ENCODE measurements around the gene UBL5. TPM values are rescaled to one million over a fixed set of nuclear protein-coding genes. Genes with fewer than 3 reads are reported as not detected.
"Not testable (repeated sequence)": the region's sequence is repeated elsewhere in the genome, so short reads cannot be mapped to it uniquely, and the experiment has no call there.

UBL5 gene
- total RNA-seq, 2 donors from 2014 or later = 260 to 295 TPM

DNA sequence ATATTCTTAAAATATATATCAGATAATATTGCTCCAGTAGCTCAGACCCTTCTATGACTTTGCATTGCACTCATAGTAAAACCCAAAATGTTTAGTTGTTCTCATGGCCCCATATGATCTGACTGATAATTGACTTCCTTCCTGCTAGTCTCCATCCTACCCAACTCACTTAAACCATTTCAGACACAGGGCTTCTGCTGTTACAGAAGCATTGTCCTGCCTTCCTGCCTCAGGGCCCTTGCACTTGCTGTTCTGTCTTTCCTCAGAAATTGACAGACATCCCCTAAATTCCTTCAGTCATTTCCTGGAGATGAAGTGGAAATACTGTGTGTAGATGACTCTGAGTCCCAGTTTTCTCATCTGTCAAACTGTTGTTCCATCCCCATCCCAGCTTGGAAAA is 28.6 kb upstream of the UBL5 start:
- intact Hi-C loops (cut with DNase I) = loop anchor here in 1 of 2 donors (10.0 kb wide), 2 partner anchors 484 to 594 kb away; no protein-coding TSS in a partner anchor

DNA sequence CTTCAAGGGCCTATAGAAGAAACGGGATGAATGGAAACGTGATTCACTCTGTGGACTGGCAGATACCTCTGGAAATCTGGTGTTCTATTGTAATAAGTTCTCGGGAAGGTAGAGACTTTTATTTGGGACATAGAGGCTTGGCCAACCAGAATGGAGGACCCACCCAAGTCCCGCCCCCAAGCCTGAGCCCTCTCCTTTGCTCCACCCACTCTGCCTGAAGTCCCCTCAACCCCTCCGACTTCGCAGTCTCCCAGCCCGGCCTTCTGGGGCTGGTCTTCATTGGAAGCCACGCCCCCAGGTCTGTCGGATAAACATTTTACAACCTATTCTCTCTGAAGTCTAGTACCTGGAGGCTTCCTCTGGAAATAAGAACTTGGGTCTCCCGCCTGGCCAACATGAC is 25.7 kb upstream of the UBL5 start:
- DNase-seq (ENCODE audit: low spot score) = no peak

More for the DNA sequence above, 28.6 kb upstream of the UBL5 start:
- DNase-seq (ENCODE audit: low spot score) = no peak

DNA sequence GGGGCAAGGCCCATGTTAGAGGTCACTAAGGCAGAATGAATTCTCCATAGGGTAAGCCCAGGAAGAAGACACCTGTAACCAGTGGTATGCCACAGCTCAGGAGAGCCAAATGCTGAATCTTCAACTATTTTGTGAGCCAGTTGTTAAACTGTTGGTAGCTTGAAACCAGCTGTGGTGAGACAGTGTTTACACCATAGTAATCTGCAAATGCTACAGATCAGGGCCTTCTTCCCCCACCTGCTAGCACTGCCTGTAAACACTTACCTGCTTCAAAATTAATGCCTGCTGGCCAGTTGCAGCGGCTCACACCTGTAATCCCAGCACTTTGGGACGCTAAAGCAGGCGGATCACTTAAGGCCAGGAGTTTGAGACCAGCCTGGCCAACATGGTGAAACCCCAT is 20.9 kb upstream of the UBL5 start:
- DNase-seq (ENCODE audit: low spot score) = no peak
- intact Hi-C loops (cut with DNase I) = no loop called here

More for the DNA sequence above, 25.7 kb upstream of the UBL5 start:
- intact Hi-C loops (cut with DNase I) = no loop called here

DNA sequence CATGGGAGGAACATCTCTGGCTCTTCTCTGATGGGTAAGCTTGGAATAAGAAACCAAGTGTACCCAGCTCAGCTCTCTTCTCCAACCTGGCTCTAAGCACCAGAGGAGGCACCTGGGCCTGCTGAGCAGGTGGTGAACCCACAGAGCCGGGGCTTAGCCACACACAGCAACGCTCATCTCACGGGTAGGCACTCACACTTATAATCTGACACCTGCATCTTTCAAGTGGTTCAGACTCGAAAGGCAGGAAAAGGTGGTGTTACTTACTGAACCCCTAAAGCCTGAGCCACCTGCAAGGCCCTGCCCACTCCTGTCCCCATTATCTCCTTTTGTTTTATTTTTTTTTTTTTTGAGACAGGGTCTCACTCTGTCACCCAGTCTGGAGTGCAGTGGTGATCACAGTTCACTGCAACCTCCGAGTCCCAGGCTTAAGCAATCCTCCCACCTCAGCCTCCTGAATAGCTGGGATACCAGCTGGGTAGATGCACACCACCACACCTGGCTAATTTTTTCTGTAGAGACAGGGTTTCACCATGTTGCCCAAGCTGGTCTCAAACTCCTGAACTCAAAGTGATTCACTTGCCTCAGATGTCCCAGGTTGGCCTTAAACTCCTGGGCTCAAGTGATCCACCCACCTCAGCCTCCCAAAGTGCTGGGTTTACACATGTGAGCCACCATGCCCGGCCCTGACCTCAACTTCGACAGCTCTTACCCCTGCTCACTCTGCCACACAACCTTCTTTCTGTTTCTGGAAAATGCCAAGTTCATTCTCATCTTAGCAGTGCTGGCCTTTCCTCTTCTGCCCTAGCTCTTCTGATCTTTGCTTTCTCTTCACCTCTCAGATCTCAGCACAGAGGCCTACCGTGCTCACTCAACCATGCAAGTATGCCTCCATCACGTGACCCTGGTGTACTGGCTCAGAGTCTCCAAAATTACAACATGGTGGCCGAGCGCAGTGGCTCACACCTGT is 18.6 kb upstream of the UBL5 start:
- intact Hi-C loops (cut with DNase I) = no loop called here
- DNase-seq (ENCODE audit: low spot score) = no peak

- no peak for DNase-seq (ENCODE audit: low spot score)
- intact Hi-C loops (cut with DNase I) = no loop called here
These were observed 16.6 kb upstream of the UBL5 start for GRCh38 chr19:9811139-9811538.

DNA sequence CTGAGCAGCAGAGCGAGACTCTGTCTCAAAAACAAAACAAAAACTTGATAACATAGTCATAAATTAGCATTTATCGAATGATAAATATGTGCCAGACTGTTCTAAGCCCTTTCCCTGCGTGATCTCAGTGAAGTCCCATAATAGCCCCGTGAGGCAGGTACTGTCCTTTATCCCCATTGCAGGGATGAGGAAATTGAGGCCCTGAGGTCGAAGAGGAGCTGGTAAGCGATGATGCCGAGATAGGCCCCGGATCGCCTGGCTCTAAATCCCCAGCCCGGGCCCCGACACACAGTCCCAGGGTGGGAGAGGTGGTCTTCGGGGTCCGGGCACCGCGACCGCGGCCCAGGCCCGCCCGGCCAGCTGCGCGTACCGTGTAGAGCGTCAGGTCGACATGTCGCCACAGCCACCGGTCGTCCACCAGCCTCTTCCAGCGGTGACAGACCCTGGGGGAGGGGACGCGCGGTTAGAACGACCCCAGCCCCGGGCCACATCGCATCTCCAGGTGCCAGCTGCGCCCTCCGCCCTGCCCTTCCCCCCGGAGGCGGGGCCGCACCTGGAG is 9.5 kb upstream of the UBL5 start:
- intact Hi-C loops (cut with DNase I) = no loop called here

DNA sequence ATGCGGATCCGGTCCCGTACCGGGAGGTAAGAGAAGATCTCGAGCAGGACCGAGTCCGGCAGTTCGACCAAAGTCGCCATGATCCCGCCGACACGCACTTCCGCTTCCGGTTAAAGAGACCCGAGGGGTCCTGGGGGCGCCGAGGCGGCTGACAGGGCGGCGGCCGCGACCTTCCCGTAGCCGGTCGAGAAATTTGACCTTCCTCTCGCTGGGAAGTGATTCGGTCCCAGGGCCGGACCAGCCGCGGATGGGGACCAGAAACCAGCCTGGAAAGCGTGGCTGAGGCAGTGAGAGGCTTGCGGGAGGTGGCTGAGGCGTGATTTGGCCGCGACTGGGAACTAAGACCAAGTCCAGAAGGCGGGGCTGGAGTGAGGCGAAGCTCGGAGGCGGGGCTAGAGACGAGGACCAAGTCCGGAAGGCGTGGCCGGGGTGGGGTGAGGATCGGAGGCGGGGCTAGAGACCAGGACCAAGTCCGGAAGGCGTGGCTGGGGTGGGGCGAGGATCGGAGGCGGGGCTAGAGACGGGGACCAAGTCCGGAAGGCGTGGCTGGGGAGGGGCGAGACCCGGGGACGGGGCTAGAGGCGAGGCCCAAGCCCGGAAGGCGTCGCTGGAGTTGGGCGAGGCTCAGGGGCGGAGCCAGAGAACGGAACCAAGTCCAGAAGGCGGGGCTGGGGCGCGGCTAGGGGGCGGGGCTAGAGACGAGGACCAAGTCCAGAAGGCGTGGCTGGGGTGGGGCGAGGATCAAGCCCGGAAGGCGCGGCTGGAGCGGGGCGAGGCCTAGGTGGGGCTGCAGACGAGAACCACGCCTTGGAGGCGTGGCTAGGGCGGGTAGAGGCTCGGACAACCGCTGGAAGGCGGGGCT is 8.8 kb upstream of the UBL5 start, which contains the start of gene FBXL12:
FBXL12 (minus strand) TSS at position 346 of the 862 bp plus-strand sequence; CDS start at position 80, 266 bp downstream.
- intact Hi-C loops (cut with DNase I) = no loop called here
- DNase-seq (ENCODE audit: low spot score) = peak; percentile 100

More for the DNA sequence above, 9.5 kb upstream of the UBL5 start:
- no peak for DNase-seq (ENCODE audit: low spot score)

GRCh38 chr19:9819596-9819909 is 8.2 kb upstream of the UBL5 start:
- intact Hi-C loops (cut with DNase I) = no loop called here
- no peak for DNase-seq (ENCODE audit: low spot score)

DNA sequence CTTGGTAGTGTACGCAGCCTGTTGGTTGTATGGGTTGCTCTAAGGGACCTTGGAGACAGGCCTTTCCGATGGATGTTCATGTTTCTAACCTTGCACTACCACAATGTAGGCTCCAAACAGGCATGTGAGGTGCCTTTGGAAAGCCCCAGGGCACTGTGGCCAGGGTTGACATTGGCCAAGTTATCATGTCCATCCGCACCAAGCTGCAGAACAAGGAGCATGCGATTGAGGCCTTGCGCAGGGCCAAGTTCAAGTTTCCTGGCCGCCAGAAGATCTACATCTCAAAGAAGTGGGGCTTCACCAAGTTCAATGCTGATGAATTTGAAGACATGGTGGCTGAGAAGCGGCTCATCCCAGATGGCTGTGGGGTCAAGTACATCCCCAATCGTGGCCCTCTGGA is 7.7 kb upstream of the UBL5 start:
- intact Hi-C loops (cut with DNase I); DNase-seq (ENCODE audit: low spot score): not testable (repeated sequence)

DNA sequence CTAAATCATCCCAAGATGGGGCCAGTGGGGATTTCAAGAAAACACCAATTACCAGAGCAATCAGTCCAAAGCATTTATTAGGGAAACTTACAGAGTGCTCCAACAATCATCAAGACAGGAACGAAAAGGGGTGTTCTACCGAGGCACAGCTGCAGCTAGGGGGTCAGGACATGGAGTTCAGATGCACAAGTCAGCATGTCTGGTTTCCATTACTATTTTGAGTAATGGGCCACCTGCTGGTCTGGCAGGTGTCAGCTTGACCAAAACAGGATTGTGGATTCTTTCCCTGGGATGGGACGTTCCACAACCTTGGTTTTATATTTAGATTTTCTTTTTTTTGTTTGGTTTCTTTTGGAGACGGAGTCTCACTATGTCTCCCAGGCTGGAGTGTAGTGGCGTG is 3.9 kb upstream of the UBL5 start:
- intact Hi-C loops (cut with DNase I) = no loop called here
- DNase-seq (ENCODE audit: low spot score) = no peak

DNA sequence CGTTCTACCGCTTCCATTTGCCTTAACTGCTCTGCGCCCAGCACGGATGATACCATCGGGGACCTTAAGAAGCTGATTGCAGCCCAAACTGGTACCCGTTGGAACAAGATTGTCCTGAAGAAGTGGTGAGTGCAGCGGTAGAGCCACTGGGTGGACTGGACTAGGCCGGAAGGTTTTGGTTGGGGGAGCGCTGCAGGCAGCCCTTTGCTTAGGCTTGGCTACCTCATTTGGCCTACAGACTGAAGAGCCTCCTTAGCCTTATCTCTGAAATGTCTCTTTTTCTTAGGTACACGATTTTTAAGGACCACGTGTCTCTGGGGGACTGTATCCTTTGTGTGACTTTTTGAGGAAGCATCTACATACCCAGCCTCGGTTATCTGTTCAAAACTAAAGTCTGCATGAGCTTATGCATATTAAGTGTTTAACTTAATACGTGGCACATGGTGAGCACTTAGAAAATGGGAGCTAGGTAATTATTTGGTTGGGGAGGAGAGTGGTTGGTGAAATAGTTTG is 889 bp downstream of the UBL5 start:
- DNase-seq (ENCODE audit: low spot score) = no peak
- intact Hi-C loops (cut with DNase I) = no loop called here

DNA sequence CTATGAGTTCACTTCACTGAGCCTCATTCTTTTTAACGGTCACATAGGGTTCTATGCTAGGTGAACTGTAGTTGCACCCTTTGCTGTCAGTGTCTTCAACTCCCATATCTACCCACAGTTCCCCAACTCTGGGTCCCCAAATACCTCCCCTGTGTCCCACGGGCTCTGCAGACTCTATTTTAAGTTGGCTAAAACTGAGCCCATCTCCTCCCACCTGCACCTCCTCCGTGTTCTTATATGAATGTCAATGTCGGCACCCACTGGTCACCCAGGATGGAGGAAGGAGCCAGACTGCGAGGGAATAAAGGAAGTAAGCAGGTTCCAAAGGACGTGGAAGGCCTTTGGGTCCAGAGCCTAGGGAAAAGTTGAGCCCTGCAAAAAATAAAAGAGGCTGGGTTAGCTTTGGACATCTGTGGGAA is 6.6 kb downstream of the UBL5 start:
- intact Hi-C loops (cut with DNase I) = no loop called here
- DNase-seq (ENCODE audit: low spot score) = no peak

DNA sequence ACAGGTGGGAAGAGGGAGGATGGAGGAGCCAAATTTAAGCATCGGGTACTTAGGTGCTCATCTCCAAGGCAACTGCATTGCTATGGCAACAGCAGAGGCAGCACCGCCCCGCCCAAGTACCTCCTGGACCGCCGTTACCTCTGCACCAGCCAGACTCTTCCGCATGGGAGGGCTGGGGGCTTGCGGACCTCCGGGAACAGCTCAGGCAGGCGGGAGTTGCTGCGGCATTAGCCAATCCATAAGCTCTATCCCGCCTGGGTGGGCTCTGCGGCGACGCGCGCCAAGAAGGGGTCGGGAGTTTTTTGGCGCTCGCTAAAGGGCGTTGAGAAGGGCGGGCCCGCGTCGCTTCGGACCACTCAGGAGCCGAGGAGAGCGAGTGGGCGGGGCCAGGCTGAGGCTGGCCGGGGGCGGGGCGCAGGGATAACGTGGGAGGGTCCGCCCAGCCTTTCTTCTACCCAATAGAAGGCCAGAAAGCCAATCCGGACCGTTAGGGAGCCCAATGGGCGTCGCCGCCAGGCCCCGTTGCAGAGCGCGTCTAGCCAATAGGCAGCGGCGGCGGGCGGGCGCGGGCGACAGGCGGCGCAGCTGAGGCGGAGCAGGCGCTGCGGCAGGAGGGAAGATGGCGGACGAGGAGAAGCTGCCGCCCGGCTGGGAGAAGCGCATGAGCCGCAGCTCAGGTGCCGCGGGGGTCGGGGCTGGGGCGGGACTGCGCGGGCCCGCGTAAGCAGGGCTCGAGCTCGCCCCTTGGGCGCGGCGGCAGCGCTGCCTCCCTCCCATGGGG is 7.2 kb downstream of the UBL5 start, which contains the start of gene PIN1:
PIN1 (plus strand) TSS at position 593 of the 781 bp plus-strand sequence; CDS start at position 620, 27 bp downstream.
- DNase-seq (ENCODE audit: low spot score) = peak; percentile 100
- intact Hi-C loops (cut with DNase I) = no loop called here

DNA sequence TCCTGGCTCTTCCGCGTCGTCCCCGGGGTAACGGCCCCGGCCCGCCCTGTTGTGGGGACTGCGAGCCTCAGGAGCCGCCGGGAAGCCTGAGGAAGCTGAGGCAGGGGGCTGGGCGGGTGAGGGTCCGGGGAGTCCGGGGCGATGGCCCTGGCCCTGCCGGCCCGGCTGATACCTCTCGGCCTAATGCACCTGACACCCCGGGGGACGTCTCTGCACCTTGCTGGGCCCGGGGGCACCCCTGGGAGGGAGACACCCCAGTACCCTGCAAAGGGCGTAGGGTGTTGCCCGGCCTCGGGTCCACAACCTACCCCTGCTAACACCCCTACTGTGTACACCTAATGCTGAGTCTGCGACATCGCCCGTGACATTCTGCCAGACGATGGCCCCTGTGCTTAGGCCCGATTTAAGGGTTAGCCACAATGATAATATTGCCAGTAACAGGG is 7.8 kb downstream of the UBL5 start:
- intact Hi-C loops (cut with DNase I) = no loop called here

GRCh38 chr19:9836021-9836420 is 8.3 kb downstream of the UBL5 start:
- no peak for DNase-seq (ENCODE audit: low spot score)
- intact Hi-C loops (cut with DNase I) = no loop called here

More for the DNA sequence above, 7.8 kb downstream of the UBL5 start:
- no peak for DNase-seq (ENCODE audit: low spot score)

- DNase-seq (ENCODE audit: low spot score) = no peak
- intact Hi-C loops (cut with DNase I) = no loop called here
These were observed 10.6 kb downstream of the UBL5 start for GRCh38 chr19:9838324-9838723.

GRCh38 chr19:9839415-9839814 is 11.7 kb downstream of the UBL5 start:
- DNase-seq (ENCODE audit: low spot score) = no peak
- intact Hi-C loops (cut with DNase I) = no loop called here

DNA sequence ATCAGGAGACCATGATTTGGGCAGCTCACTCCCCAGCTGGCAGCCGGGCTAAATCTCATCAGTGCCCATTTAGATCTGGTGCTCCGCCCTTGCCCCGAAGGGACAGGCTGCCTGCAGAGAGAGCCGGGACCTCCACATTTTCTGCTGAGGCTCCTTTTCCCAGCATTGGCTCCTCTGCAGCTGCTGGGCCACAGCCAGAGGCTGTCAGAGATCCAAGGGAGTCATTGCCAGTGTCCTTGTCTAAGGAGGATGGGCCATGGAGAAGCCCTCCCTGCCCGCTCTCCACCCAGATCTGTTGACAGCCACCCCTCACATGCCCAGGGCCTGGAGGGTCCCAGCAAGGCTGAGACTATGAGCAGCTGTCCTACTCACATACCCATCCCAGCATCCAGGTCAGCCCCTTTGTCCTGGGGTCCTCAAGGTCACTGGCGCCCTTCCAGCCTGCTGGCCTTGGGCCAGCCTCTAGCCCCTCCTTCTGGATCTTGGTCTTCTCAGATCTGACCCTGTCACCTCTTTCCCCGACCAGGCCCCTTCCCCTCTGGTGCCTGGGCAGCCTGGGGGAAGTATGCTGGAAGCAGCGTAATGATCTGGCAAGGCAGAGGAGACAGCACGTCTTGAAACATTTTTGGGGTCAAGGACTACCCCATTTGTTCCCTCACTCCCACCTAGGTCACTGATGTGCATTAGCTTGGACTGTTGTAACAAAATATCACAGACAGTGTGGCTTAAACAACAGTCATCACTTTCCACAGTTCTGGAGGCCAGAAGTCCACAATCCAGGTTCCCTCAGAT is 15.3 kb downstream of the UBL5 start:
- DNase-seq (ENCODE audit: low spot score) = no peak
- intact Hi-C loops (cut with DNase I) = no loop called here

Data from posterior vena cava (tissue), 2 donors.